GM13976 (cell line): ENCODE results near the gene PLCH1.

ENCODE experiments used
- DNase-seq: peaks from one replicate; pipeline ENCODE4 v3.0.0; 2012; ENCODE audit warnings: low spot score
- in situ Hi-C: fragments of 300-500 bp; cut with MboI; formaldehyde crosslinking; loops from one replicate; pipeline ENCODE4 v1.12.0; 2022; ENCODE audit warnings: low sequenced_read_pairs, mixed read lengths, inconsistent platforms; ENCODE audit not compliant: unreplicated experiment
- TF ChIP-seq, protein P1 (sequence below): IDR thresholded peaks from 2 replicates; pipeline ENCODE4 v1.5.1; 2012; ENCODE audit warnings: borderline replicate concordance, mild to moderate bottlenecking; ENCODE audit not compliant: insufficient read depth; ENCODE audit errors: extremely low read depth, missing control alignments, control extremely low read depth

Gene PLCH1, protein sequence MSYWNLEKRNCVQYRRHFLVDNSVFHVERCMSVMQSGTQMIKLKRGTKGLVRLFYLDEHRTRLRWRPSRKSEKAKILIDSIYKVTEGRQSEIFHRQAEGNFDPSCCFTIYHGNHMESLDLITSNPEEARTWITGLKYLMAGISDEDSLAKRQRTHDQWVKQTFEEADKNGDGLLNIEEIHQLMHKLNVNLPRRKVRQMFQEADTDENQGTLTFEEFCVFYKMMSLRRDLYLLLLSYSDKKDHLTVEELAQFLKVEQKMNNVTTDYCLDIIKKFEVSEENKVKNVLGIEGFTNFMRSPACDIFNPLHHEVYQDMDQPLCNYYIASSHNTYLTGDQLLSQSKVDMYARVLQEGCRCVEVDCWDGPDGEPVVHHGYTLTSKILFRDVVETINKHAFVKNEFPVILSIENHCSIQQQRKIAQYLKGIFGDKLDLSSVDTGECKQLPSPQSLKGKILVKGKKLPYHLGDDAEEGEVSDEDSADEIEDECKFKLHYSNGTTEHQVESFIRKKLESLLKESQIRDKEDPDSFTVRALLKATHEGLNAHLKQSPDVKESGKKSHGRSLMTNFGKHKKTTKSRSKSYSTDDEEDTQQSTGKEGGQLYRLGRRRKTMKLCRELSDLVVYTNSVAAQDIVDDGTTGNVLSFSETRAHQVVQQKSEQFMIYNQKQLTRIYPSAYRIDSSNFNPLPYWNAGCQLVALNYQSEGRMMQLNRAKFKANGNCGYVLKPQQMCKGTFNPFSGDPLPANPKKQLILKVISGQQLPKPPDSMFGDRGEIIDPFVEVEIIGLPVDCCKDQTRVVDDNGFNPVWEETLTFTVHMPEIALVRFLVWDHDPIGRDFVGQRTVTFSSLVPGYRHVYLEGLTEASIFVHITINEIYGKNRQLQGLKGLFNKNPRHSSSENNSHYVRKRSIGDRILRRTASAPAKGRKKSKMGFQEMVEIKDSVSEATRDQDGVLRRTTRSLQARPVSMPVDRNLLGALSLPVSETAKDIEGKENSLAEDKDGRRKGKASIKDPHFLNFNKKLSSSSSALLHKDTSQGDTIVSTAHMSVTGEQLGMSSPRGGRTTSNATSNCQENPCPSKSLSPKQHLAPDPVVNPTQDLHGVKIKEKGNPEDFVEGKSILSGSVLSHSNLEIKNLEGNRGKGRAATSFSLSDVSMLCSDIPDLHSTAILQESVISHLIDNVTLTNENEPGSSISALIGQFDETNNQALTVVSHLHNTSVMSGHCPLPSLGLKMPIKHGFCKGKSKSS (N-terminal part only)

DNA sequence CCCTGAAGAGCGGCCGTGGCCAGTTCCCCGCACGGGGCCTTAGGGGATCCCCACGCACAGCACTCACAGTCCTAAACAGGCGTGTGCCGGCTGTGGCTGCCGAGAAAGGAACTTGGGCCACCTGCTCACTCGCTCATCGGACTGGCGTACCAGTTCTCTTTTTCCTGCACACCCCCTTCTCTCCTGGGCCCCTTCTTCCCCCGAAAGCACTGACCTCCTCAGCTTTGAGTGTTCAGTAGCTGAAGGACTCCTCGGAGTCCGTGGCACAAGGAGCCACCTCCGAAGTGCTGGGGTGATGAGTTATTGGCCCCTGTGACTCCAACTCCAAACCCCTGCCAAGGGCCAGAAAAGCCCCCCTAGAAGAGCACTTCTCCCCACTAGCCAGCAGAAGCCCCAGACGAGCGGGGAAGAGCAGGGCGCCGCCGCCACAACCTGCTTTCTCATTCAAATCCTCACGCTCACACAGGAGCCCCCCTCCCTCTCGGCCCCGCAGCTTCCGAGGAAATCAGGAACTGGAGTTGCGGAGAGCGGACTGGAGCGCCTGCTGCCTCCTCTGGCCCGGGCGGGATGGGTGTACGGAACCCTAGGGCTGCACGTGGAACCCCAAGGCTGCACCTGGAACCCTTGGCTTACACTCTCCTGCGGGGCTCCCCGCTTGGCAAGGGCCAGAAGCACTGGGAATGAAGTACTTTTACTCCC, at the start of gene PLCH1:
Gene PLCH1 (minus strand): TSS at position 446 of the 699 bp plus-strand sequence. CDS start 40,847 bp downstream, outside the sequence.
- TF ChIP-seq, protein P1, sequence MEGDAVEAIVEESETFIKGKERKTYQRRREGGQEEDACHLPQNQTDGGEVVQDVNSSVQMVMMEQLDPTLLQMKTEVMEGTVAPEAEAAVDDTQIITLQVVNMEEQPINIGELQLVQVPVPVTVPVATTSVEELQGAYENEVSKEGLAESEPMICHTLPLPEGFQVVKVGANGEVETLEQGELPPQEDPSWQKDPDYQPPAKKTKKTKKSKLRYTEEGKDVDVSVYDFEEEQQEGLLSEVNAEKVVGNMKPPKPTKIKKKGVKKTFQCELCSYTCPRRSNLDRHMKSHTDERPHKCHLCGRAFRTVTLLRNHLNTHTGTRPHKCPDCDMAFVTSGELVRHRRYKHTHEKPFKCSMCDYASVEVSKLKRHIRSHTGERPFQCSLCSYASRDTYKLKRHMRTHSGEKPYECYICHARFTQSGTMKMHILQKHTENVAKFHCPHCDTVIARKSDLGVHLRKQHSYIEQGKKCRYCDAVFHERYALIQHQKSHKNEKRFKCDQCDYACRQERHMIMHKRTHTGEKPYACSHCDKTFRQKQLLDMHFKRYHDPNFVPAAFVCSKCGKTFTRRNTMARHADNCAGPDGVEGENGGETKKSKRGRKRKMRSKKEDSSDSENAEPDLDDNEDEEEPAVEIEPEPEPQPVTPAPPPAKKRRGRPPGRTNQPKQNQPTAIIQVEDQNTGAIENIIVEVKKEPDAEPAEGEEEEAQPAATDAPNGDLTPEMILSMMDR, result no peak
- peak; percentile 70 for DNase-seq
- in situ Hi-C loops, result no loop called here

DNA sequence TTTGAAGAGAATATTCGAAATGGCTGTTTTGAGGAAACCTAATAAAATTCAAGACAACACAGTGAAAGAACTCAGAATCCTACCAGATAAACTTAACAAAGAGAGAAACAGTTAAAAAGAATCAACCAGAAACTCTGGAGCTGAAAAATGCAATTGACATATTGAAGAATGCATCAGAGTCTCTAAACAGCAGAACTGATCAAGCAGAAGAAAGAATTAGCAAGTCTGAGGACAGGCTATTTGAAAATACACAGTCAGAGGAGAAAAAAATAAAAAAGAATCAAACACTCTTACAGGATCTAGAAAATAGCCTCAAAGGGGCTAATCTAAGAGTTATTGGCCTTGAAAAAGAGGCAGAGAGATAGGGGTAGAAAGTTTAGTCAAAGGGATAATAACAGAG, 47.7 kb upstream of the PLCH1 start:
- in situ Hi-C loops, result no loop called here
- TF ChIP-seq, protein P1, result no peak
- DNase-seq, result no peak

DNA sequence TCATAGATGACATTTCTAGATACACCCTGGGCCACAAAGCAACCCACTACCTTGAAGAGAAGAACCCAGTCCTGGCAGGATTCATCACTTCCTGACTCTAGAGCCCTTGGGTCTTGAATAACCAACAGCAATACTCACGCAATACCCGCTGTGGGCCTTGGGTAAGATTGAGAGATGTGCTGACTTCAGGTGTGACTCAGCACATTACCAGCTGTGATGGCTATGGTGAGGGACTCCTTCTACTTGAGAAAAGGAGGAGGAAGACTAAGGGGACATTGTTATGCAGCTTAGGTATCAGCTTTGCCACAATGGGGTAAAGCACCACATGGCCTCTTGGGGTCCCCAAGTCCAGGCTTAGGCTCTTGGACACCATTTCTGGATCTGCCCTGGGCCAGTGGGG, 46.3 kb upstream of the PLCH1 start:
- DNase-seq, result no peak
- in situ Hi-C loops, result no loop called here
- TF ChIP-seq, protein P1, result no peak

DNA sequence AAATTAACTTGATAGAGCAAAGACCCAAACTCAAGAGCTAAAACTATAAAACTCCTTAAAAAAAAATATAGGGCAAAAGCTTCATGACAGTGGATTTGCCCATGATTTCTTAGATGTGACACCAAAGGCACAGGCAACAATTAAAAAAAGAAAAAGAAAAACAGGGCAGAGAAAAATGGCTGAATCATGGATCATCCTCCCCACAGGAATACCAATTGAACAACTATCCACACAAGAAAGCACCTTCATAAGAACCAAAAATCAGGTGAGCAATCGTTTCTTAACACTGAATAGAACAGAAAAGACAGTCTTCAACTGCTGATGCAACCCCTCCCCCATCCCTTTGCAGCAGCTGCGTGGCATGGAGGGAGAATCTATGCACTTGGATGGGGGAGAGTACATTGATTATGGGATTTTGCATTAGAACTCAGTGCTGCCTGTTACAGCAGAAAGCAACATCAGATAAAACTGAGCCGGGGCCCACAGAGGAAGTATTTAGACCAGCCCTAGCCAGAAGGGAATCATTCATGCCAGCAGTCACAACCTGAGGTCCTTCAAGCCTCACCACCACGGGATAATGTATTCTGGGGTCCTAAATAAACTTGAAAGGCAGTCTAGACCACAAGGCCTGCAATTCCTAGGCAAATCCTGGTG, 45.5 kb upstream of the PLCH1 start:
- TF ChIP-seq, protein P1, result no peak

DNA sequence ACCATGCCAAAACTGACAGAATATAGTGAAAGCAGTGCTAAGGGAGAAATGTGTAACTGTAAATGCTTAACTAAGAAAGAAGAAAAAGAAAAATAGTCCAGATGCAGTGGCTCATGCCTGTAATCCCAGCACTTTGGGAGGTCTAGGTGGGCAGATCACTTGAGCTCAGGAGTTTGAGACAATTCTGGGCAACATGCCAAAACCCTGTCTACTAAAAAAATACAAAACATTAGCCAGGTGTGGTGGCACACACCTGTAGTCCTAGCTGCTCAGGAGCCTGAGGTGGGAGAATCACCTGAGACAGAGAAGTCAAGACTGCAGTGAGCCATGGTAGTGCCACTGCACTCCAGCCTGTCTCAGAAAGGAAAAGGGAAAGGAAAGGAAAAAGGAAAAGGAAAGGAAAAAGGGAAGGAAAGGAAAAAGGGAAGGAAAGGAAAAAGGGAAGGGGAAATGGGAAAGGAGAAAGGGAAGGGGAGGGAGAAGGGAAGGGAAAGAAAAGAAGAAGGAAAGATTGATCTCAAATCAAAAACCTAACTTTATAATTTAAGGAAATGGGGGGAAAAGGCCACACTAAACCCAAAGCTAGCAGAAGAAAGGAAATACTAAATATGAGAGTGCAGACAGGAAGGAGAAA, 40.9 kb upstream of the PLCH1 start:
- TF ChIP-seq, protein P1, result no peak
- in situ Hi-C loops, result no loop called here
- DNase-seq, result no peak

More for the DNA sequence above, 45.5 kb upstream of the PLCH1 start:
- in situ Hi-C loops, result no loop called here
- no peak for DNase-seq
